ENCODE data around the gene IGSF21. TPM values are rescaled to one million over a fixed set of nuclear protein-coding genes. Genes with fewer than 3 reads are reported as not detected.

Gene IGSF21
- total RNA-seq, 2 experiments from 2014 or later: not detected

- DNase-seq (no peak), ATAC-seq (ENCODE audit: poor library complexity) (no peak)
- ChIA-PET POLR2A (no interaction called here), CTCF (interaction anchor here (0.6 kb wide), 1 partner anchor 75 kb away, joined by 3 read pairs; no protein-coding TSS in a partner anchor)
- no peaks in the 10 kb centered on the region for H3K36me3 ChIP-seq (ENCODE audit: insufficient read depth, low read length)
- H3K9me3 ChIP-seq (ENCODE audit: control insufficient read depth in 1 of 2, insufficient read depth in 1 of 2, low read length in 2 of 2): peaks cover 0 to 12% of the 10 kb centered on the region in 2 experiments
- no peak overlapping the region for H3K27ac ChIP-seq (ENCODE audit: low read depth in 1 of 2, low read length in 2 of 2)
- Mint-ChIP-seq H3K27ac (no peak overlapping the region), H3K9me3 (no peaks in the 10 kb centered on the region), H3K4me1 (ENCODE audit: low read depth) (peaks cover 37% of the 10 kb centered on the region), H3K4me3 (no peak overlapping the region), H3K27me3 (peaks cover 4% of the 10 kb centered on the region), H3K36me3 (ENCODE audit: low read depth) (no peaks in the 10 kb centered on the region)
- intact Hi-C loops (cut with DNase I, micrococcal nuclease): no loop called here
- no peaks in the 10 kb centered on the region for H3K27me3 ChIP-seq (ENCODE audit: control insufficient read depth in 1 of 2, insufficient read depth in 2 of 2, low read length in 2 of 2)
- H3K4me1 ChIP-seq (ENCODE audit: insufficient read depth, low read length): peaks cover 24% of the 10 kb centered on the region
- TF ChIP-seq CTCF (IDR thresholded peaks at IDR 0.05): no peak
- H3K4me3 ChIP-seq (ENCODE audit: low read length): no peak overlapping the region
Observed at GRCh38 chr1:18073066-18073642, 34.4 kb upstream of the IGSF21 start.

- H3K36me3 ChIP-seq (ENCODE audit: insufficient read depth, low read length): no peaks in the 10 kb centered on the region
- Mint-ChIP-seq H3K27me3 (peaks cover 7% of the 10 kb centered on the region), H3K4me1 (ENCODE audit: low read depth) (no peaks in the 10 kb centered on the region)
Observed at GRCh38 chr1:18077657-18078215, 29.9 kb upstream of the IGSF21 start.

GRCh38 chr1:18079941-18080735 is 27.5 kb upstream of the IGSF21 start:
- TF ChIP-seq CTCF (IDR thresholded peaks at IDR 0.05): no peak
- intact Hi-C loops (cut with DNase I, micrococcal nuclease): no loop called here
- no peak overlapping the region for H3K4me3 ChIP-seq (ENCODE audit: low read length)
- Mint-ChIP-seq H3K27ac (no peak overlapping the region), H3K4me1 (ENCODE audit: low read depth) (no peaks in the 10 kb centered on the region), H3K9me3 (no peaks in the 10 kb centered on the region), H3K4me3 (no peak overlapping the region), H3K27me3 (peaks cover 3% of the 10 kb centered on the region), H3K36me3 (ENCODE audit: low read depth) (no peaks in the 10 kb centered on the region)
- no peaks in the 10 kb centered on the region for H3K36me3 ChIP-seq (ENCODE audit: insufficient read depth, low read length)
- no peaks in the 10 kb centered on the region for H3K9me3 ChIP-seq (ENCODE audit: control insufficient read depth in 1 of 2, insufficient read depth in 1 of 2, low read length in 2 of 2)
- DNase-seq: no peak
- no peaks in the 10 kb centered on the region for H3K27me3 ChIP-seq (ENCODE audit: control insufficient read depth in 1 of 2, insufficient read depth in 2 of 2, low read length in 2 of 2)
- no peaks in the 10 kb centered on the region for H3K4me1 ChIP-seq (ENCODE audit: insufficient read depth, low read length)
- ChIA-PET CTCF (no interaction called here), POLR2A (no interaction called here)
- no peak for ATAC-seq (ENCODE audit: poor library complexity)
- H3K27ac ChIP-seq (ENCODE audit: low read depth in 1 of 2, low read length in 2 of 2): no peak overlapping the region

More at GRCh38 chr1:18077657-18078215, 29.9 kb upstream of the IGSF21 start:
- Mint-ChIP-seq H3K36me3 (ENCODE audit: low read depth) (no peaks in the 10 kb centered on the region), H3K27ac (no peak overlapping the region), H3K4me3 (no peak overlapping the region), H3K9me3 (no peaks in the 10 kb centered on the region)
- no peak for TF ChIP-seq CTCF (IDR thresholded peaks at IDR 0.05)
- ChIA-PET POLR2A (no interaction called here), CTCF (no interaction called here)
- H3K27me3 ChIP-seq (ENCODE audit: control insufficient read depth in 1 of 2, insufficient read depth in 2 of 2, low read length in 2 of 2): no peaks in the 10 kb centered on the region
- DNase-seq: no peak
- intact Hi-C loops (cut with DNase I, micrococcal nuclease): no loop called here
- H3K4me1 ChIP-seq (ENCODE audit: insufficient read depth, low read length): no peaks in the 10 kb centered on the region
- peaks cover 0 to 1% of the 10 kb centered on the region in 2 experiments for H3K9me3 ChIP-seq (ENCODE audit: control insufficient read depth in 1 of 2, insufficient read depth in 1 of 2, low read length in 2 of 2)
- no peak overlapping the region for H3K27ac ChIP-seq (ENCODE audit: low read depth in 1 of 2, low read length in 2 of 2)
- H3K4me3 ChIP-seq (ENCODE audit: low read length): no peak overlapping the region
- ATAC-seq (ENCODE audit: poor library complexity): no peak

Data from CD4-positive, alpha-beta T cell (primary cell).